ENCODE measurements around the gene RNF213. TPM values are rescaled to one million over a fixed set of nuclear protein-coding genes. Genes with fewer than 3 reads are reported as not detected.
"Not testable (repeated sequence)": the region's sequence is repeated elsewhere in the genome, so short reads cannot be mapped to it uniquely, and the experiment has no call there.

The RNF213 gene
- total and polyA plus RNA-seq, 9 donors, result 21.5 to 89.1 (median 50.8) TPM

DNA sequence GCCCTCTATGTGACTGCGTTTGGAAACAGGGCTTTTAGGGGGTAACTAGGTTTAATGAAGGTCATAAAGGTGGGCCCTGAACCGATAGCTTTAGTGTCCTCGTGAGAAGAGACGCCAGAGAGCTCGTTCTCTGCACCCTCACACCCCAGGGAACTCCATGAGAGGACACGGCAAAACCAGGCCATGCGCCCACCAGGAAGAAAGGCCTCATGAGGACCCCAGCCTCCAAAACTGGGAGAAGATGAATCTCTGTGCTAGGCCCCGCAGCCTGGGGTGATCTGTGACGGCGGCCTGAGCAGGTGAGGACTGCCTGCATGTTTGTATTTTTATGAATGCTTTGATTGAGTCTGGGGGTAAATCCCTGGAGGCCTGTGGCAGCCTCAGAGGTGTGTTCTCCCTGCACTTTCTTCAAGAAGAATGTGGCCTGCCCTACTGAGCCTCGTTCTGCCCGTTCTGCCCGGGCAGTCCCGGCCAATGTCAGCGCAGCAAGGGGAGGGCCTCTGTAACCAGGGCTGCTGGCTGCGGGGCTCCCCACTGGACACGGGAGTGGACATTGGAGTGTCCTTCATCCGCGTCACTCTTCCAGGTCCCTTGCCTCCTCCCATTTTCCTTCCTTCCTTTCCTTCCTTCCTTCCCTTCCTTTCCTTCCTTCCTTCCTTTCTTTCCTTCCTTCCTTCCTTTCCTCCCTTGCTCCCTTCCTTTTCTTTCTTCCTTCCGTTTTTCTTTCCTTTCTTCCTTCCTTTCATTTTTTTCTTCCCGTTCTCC is 6.8 kb upstream of the RNF213 start:
- Histone ChIP-seq H3K4me1 (ENCODE audit: insufficient read depth) (no peaks in the 10 kb centered on the region), H3K36me3 (no peaks in the 10 kb centered on the region), H3K9me3 (no peaks in the 10 kb centered on the region), H3K27me3 (no peaks in the 10 kb centered on the region), H3K4me3 (no peak overlapping the region), H3K27ac (no peak overlapping the region)
- DNase-seq, result no peak
- TF ChIP-seq, protein P1, sequence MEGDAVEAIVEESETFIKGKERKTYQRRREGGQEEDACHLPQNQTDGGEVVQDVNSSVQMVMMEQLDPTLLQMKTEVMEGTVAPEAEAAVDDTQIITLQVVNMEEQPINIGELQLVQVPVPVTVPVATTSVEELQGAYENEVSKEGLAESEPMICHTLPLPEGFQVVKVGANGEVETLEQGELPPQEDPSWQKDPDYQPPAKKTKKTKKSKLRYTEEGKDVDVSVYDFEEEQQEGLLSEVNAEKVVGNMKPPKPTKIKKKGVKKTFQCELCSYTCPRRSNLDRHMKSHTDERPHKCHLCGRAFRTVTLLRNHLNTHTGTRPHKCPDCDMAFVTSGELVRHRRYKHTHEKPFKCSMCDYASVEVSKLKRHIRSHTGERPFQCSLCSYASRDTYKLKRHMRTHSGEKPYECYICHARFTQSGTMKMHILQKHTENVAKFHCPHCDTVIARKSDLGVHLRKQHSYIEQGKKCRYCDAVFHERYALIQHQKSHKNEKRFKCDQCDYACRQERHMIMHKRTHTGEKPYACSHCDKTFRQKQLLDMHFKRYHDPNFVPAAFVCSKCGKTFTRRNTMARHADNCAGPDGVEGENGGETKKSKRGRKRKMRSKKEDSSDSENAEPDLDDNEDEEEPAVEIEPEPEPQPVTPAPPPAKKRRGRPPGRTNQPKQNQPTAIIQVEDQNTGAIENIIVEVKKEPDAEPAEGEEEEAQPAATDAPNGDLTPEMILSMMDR (IDR thresholded peaks at IDR 0.05), result no peak
- TF ChIP-seq POLR2A (IDR thresholded peaks at IDR 0.05) (no peak), EP300 (IDR thresholded peaks at IDR 0.05) (no peak)
- intact Hi-C loops (cut with DNase I), result no loop called here
- 83 to 89% (median 84%) methylated on average over 21 of the region's 21 CpGs for WGBS, 3 donors

DNA sequence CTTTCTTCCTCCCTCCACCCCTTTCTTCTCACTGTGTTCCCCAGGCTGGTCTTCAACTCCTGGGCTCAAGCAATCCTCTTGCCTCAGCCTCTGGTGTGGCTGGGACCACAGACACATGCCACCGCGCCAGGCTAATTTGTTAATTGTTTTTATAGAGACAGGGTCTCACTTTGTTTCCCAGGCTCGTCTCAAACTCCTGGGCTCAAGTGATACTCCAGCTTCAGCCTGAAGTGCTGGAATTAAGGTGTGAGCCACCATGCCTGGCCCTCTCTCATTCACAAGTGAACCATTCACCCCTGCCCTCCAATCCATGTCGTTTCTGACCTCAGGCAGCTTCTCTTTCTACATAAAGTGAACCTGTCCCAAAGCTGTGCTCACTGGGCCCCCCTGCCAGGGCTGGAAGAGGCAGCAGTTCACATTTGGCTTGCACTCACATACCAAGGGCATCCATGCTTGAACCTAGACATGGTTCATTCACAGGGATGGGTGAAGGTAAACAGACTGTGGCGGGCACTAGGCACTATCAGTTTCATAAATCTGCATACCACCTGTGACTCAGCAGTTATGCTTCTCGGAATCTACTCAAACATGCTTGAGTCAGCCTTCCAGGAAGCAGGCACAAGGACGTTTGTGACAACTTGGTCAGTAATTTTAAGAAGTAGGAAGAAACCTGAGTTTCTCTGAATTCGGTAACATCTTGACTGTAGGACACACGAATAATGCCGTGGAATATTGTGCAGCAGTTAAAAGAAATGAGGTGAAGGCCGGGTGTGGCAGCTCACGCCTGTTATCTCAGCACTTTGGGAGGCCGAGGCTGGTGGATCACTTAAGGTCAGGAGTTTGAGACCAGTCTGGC is 6.0 kb upstream of the RNF213 start:
- intact Hi-C loops (cut with DNase I), result no loop called here
- Histone ChIP-seq H3K4me3 (no peak overlapping the region), H3K27ac (no peak overlapping the region), H3K9me3 (no peaks in the 10 kb centered on the region), H3K36me3 (no peaks in the 10 kb centered on the region), H3K4me1 (ENCODE audit: insufficient read depth) (no peaks in the 10 kb centered on the region), H3K27me3 (no peaks in the 10 kb centered on the region)
- TF ChIP-seq, protein P1 (IDR thresholded peaks at IDR 0.05), result no peak
- TF ChIP-seq POLR2A (IDR thresholded peaks at IDR 0.05), result no peak
- TF ChIP-seq EP300 (IDR thresholded peaks at IDR 0.05), result no peak
- DNase-seq, result no peak
- WGBS, 3 donors, result 72 to 75% (median 74%) methylated on average over 13 of the region's 13 CpGs

DNA sequence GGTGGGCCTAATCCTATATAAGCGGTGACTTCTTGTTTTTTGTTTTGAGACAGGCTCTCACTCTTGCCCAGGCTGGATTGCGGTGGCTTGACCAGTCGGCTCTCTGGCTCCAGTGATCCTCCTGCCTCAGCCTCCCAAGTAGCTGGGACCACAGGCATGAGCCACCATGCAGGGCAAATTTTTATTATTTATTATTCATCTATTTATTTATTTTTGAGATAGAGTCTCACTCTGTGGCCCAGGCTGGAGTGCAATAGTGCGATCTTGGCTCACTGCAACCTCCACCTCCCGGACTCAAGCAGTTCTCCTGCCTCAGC is 4.7 kb upstream of the RNF213 start:
- H3K4me3 ChIP-seq, result no peak overlapping the region
- TF ChIP-seq, protein P1 (IDR thresholded peaks at IDR 0.05), result no peak
- TF ChIP-seq POLR2A (IDR thresholded peaks at IDR 0.05) (no peak), EP300 (IDR thresholded peaks at IDR 0.05) (no peak)
- no peak overlapping the region for H3K27ac ChIP-seq
- no peaks in the 10 kb centered on the region for H3K27me3 ChIP-seq
- no peak for DNase-seq
- no peaks in the 10 kb centered on the region for H3K36me3 ChIP-seq
- H3K9me3 ChIP-seq, result no peaks in the 10 kb centered on the region
- intact Hi-C loops (cut with DNase I), result no loop called here
- H3K4me1 ChIP-seq (ENCODE audit: insufficient read depth), result no peaks in the 10 kb centered on the region
- WGBS, 3 donors, result 93 to 96% (median 95%) methylated on average over 5 of the region's 5 CpGs

DNA sequence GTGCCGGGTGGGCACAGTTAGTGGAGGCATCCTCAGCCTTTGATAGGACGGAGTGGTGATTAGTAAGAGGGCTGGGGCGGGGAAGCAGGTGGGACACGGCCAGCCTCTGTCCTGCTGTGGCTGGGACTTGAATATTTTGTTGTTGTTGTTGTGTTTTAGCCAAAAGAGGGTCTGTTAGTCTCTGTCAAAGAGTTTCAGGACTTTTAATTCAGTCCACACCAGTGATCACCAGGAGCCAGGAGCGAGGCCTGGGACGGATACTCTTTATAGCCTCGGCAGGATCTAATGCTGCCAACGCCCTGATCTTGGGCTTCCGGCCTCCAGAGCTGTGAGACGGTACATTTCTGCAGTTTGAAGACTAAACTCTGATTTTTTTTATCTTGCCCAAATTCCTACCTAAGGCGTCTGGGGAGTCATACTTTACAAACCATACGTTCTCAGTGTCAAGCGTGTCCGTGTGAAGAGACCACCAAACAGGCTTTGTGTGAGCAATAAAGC is 2.9 kb upstream of the RNF213 start:
- TF ChIP-seq, protein P1 (IDR thresholded peaks at IDR 0.05), result no peak
- TF ChIP-seq EP300 (IDR thresholded peaks at IDR 0.05) (no peak), POLR2A (IDR thresholded peaks at IDR 0.05) (no peak)
- Histone ChIP-seq H3K27me3 (no peaks in the 10 kb centered on the region), H3K4me3 (no peak overlapping the region), H3K4me1 (ENCODE audit: insufficient read depth) (peaks cover 3% of the 10 kb centered on the region), H3K36me3 (no peaks in the 10 kb centered on the region), H3K27ac (no peak overlapping the region), H3K9me3 (no peaks in the 10 kb centered on the region)
- intact Hi-C loops (cut with DNase I), result no loop called here
- 75 to 82% (median 81%) methylated on average over 14 of the region's 14 CpGs for WGBS, 3 donors
- DNase-seq, result no peak

DNA sequence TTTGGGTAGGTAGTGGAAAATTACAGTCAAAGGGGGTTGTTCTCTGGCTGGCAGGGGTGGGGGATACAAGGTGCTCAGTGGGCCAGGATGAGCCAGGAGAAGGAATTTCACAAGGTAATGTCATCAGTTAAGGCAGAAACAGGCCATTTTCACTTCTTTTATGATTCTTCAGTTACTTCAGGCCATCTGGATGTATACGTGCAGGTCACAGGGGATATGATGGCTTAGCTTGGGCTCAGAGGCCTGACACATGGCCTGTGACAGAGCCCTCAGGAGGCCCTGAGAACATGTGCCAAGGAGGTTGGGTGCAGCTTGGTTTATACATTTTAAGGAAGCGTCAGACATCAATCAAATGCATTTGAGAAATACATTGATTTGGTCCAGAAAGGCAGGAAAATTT is 2.4 kb upstream of the RNF213 start:
- H3K27me3 ChIP-seq; H3K9me3 ChIP-seq; H3K27ac ChIP-seq; intact Hi-C loops (cut with DNase I); H3K36me3 ChIP-seq; DNase-seq; H3K4me1 ChIP-seq (ENCODE audit: insufficient read depth); H3K4me3 ChIP-seq: not testable (repeated sequence)
- 90 to 93% (median 92%) methylated on average over 2 of the region's 2 CpGs for WGBS, 3 donors
